Calu3 (cell line): ENCODE results near the gene CPNE7. TPM values are rescaled to one million over a fixed set of nuclear protein-coding genes. Genes with fewer than 3 reads are reported as not detected.

Experiments used
- BruUV-seq: library from RNA; stranded (reverse); fragments of 400-500 nt; replicated peaks from 2 replicates; lab custom pipeline; 2021; lab: Mats Ljungman, UMichigan
- CTCF ChIA-PET: fragments of 300-600 bp; sonication (Branson Sonifier 250); formaldehyde crosslinking; loops from one replicate; lab custom pipeline; 2022; ENCODE audit warnings: antibody characterized with exemption; lab: Charles Lee
- DNase-seq: peaks from one replicate; pipeline ENCODE4 v3.0.0; 2022
- H3K27ac Mint-ChIP-seq: one replicate; pipeline ENCODE4 v1.8.0; 2022; ENCODE audit warnings: mixed read lengths; ENCODE audit not compliant: unreplicated experiment
- H3K27me3 Mint-ChIP-seq: one replicate; pipeline ENCODE4 v1.8.0; 2022; ENCODE audit warnings: mixed read lengths; ENCODE audit not compliant: unreplicated experiment
- H3K36me3 Mint-ChIP-seq: one replicate; pipeline ENCODE4 v1.8.0; 2022; ENCODE audit warnings: mild to moderate bottlenecking, moderate library complexity, mixed read lengths; ENCODE audit not compliant: insufficient read depth, unreplicated experiment
- H3K4me1 Mint-ChIP-seq: one replicate; pipeline ENCODE4 v1.8.0; 2022; ENCODE audit warnings: mild to moderate bottlenecking, low read depth, mixed read lengths; ENCODE audit not compliant: unreplicated experiment
- H3K4me3 Mint-ChIP-seq: one replicate; pipeline ENCODE4 v1.8.0; 2022; ENCODE audit warnings: mild to moderate bottlenecking, low read depth, moderate library complexity, mixed read lengths; ENCODE audit not compliant: unreplicated experiment
- H3K9me3 Mint-ChIP-seq: one replicate; pipeline ENCODE4 v1.8.0; 2022; ENCODE audit warnings: low read depth, mixed read lengths; ENCODE audit not compliant: unreplicated experiment
- CTCF ChIP-seq: fragments of 200-600 bp; IDR thresholded peaks from one replicate; pipeline ENCODE4 v1.8.0; 2022; ENCODE audit warnings: antibody characterized with exemption; ENCODE audit not compliant: unreplicated experiment
- intact Hi-C: fragments of 100-400 bp; cut with micrococcal nuclease; formaldehyde crosslinking; loops from one replicate; pipeline ENCODE4 v1.10.0; 2022; ENCODE audit not compliant: unreplicated experiment
- total RNA-seq: library from RNA; stranded (reverse); gene quantifications from 2 replicates; pipeline ENCODE4 v1.2.3, GENCODE V29; 2022

The CPNE7 gene
- total RNA-seq, 1 experiment from 2014 or later, result 31.3 TPM

GRCh38 chr16:89537549-89537925, 38.0 kb upstream of the CPNE7 start:
- Mint-ChIP-seq H3K27ac (no peak overlapping the region), H3K4me1 (no peaks in the 10 kb centered on the region), H3K9me3 (no peaks in the 10 kb centered on the region), H3K36me3 (peaks cover 48% of the 10 kb centered on the region), H3K27me3 (no peaks in the 10 kb centered on the region), H3K4me3 (no peak overlapping the region)
- no TSS peak for BruUV-seq
- no peak for DNase-seq
- no peak for TF ChIP-seq CTCF
- intact Hi-C loops, result no loop called here
- CTCF ChIA-PET, result interaction anchor here (0.6 kb wide), 1 partner anchor 160 kb away, joined by 4 read pairs; no protein-coding TSS in a partner anchor

GRCh38 chr16:89538286-89538685, 37.3 kb upstream of the CPNE7 start:
- BruUV-seq, result no TSS peak
- Mint-ChIP-seq H3K4me1 (no peaks in the 10 kb centered on the region), H3K9me3 (no peaks in the 10 kb centered on the region), H3K27ac (no peak overlapping the region), H3K36me3 (peaks cover 40% of the 10 kb centered on the region), H3K4me3 (no peak overlapping the region), H3K27me3 (no peaks in the 10 kb centered on the region)
- intact Hi-C loops, result no loop called here
- no peak for TF ChIP-seq CTCF
- DNase-seq, result no peak
- CTCF ChIA-PET, result no interaction called here

- no peak overlapping the region for H3K27ac Mint-ChIP-seq
- CTCF ChIA-PET, result no interaction called here
- no peaks in the 10 kb centered on the region for H3K4me1 Mint-ChIP-seq
- H3K4me3 Mint-ChIP-seq, result no peak overlapping the region
- intact Hi-C loops, result no loop called here
- TF ChIP-seq CTCF, result no peak
- H3K36me3 Mint-ChIP-seq, result peaks cover 26% of the 10 kb centered on the region
- BruUV-seq, result no TSS peak
- no peaks in the 10 kb centered on the region for H3K9me3 Mint-ChIP-seq
- H3K27me3 Mint-ChIP-seq, result no peaks in the 10 kb centered on the region
- no peak for DNase-seq
These were observed 35.0 kb upstream of the CPNE7 start for GRCh38 chr16:89540557-89540956.

GRCh38 chr16:89541792-89542191, 33.8 kb upstream of the CPNE7 start:
- no peak for DNase-seq
- no peaks in the 10 kb centered on the region for H3K27me3 Mint-ChIP-seq
- H3K9me3 Mint-ChIP-seq, result no peaks in the 10 kb centered on the region
- BruUV-seq, result no TSS peak
- no peak overlapping the region for H3K27ac Mint-ChIP-seq
- no peak for TF ChIP-seq CTCF
- CTCF ChIA-PET, result no interaction called here
- intact Hi-C loops, result no loop called here
- H3K4me1 Mint-ChIP-seq, result no peaks in the 10 kb centered on the region
- H3K36me3 Mint-ChIP-seq, result peaks cover 30% of the 10 kb centered on the region
- H3K4me3 Mint-ChIP-seq, result no peak overlapping the region
